SK-N-SH (cell line): ENCODE results near the gene HIPK3. TPM values are rescaled to one million over a fixed set of nuclear protein-coding genes. Genes with fewer than 3 reads are reported as not detected.

ENCODE experiments used
- CTCF ChIA-PET: fragments of 300-600, 350-600 bp; formaldehyde crosslinking; extraction: SDS; loops from one replicate; lab custom pipeline; 2021; lab: Yijun Ruan, JAX
- POLR2A ChIA-PET: fragments of 350-600 bp; sonication (Branson Sonifier 250); formaldehyde crosslinking; extraction: SDS; loops from one replicate; lab custom pipeline; 2020; ENCODE audit warnings: antibody characterized with exemption, inconsistent platforms; lab: Yijun Ruan, JAX
- DNase-seq: peaks from one replicate; pipeline ENCODE4 v3.0.0; 2012
- H2AFZ ChIP-seq: fragments of 200-600 bp; sonication (generic); 2 replicates; pipeline ENCODE4 v1.8.1; 2016; ENCODE audit warnings: antibody characterized with exemption, mild to moderate bottlenecking, low read depth
- H3F3A ChIP-seq: fragments of 200-600 bp; sonication (generic); replicated peaks from 2 replicates; pipeline ENCODE3; 2016; ENCODE audit warnings: antibody characterized with exemption, mild to moderate bottlenecking; ENCODE audit not compliant: insufficient read depth
- H3K27ac ChIP-seq, 2 experiments: fragments of 200-500 bp in 1 of 2; fragments of 200-600 bp in 1 of 2; sonication (Bioruptor generic) in 1 of 2; sonication (generic), shearing (Covaris generic) in 1 of 2; 2 replicates each; pipeline versions ENCODE4 v1.5.1 to v1.6.1; 2014 to 2016; ENCODE audit warnings: low read depth in 2 of 2, inconsistent platforms in 1 of 2, low read length in 1 of 2, mild to moderate bottlenecking in 1 of 2, mixed read lengths in 1 of 2
- H3K27me3 ChIP-seq: fragments of 200-600 bp; sonication (generic), shearing (Covaris generic); 2 replicates; pipeline ENCODE4 v1.6.1; 2016; ENCODE audit warnings: mixed run types; ENCODE audit not compliant: insufficient read depth
- H3K36me3 ChIP-seq, 2 experiments: fragments of 200-500 bp in 1 of 2; fragments of 200-600 bp in 1 of 2; sonication (Bioruptor generic) in 1 of 2; sonication (generic) in 1 of 2; replicated peaks in 1 of 2; 2 replicates each; pipeline versions ENCODE3 to v1.5.1; 2014 to 2016; ENCODE audit warnings: low read length in 1 of 2, mild to moderate bottlenecking in 1 of 2; ENCODE audit not compliant: insufficient read depth in 2 of 2, control insufficient read depth in 1 of 2
- H3K4me1 ChIP-seq, 2 experiments: fragments of 200-500 bp in 1 of 2; fragments of 200-600 bp in 1 of 2; sonication (Bioruptor generic) in 1 of 2; sonication (generic), shearing (Covaris generic) in 1 of 2; 2 replicates each; pipeline versions ENCODE4 v1.5.1 to v1.6.1; 2014 to 2016; ENCODE audit warnings: low read depth in 1 of 2, low read length in 1 of 2, mixed run types in 1 of 2; ENCODE audit not compliant: insufficient read depth in 2 of 2, control insufficient read depth in 1 of 2
- H3K4me2 ChIP-seq: fragments of 200-600 bp; sonication (generic), shearing (Covaris generic); 2 replicates; pipeline ENCODE4 v1.6.1; 2017; ENCODE audit warnings: mixed run types
- H3K4me3 ChIP-seq, 2 experiments: fragments of 200-500 bp in 1 of 2; fragments of 200-600 bp in 1 of 2; sonication (Bioruptor generic) in 1 of 2; sonication (generic), shearing (Covaris generic) in 1 of 2; 2 replicates each; pipeline versions ENCODE4 v1.5.1 to v1.8.1; 2014 to 2016; ENCODE audit warnings: low read depth in 2 of 2, inconsistent platforms in 1 of 2, low read length in 1 of 2, mild to moderate bottlenecking in 1 of 2, mixed read lengths in 1 of 2, moderate library complexity in 1 of 2
- H3K79me2 ChIP-seq: fragments of 200-600 bp; sonication (generic); 2 replicates; pipeline ENCODE4 v1.8.1; 2017; ENCODE audit warnings: mild to moderate bottlenecking; ENCODE audit not compliant: insufficient read depth
- H3K9ac ChIP-seq: fragments of 200-600 bp; sonication (generic); 2 replicates; pipeline ENCODE4 v1.6.1; 2017; ENCODE audit warnings: mixed run types
- H3K9me2 ChIP-seq: fragments of 200-600 bp; sonication (generic); 2 replicates; pipeline ENCODE4 v1.6.1; 2017; ENCODE audit warnings: mixed run types
- H3K9me3 ChIP-seq: fragments of 200-600 bp; sonication (generic); 2 replicates; pipeline ENCODE4 v1.6.1; 2017; ENCODE audit warnings: mixed run types, mild to moderate bottlenecking, moderate library complexity
- H4K20me1 ChIP-seq: fragments of 200-600 bp; sonication (generic); 2 replicates; pipeline ENCODE4 v1.6.1; 2017; ENCODE audit warnings: mild to moderate bottlenecking, mixed run types; ENCODE audit not compliant: insufficient read depth
- EP300 ChIP-seq, 2 experiments: IDR thresholded peaks; 2 replicates each; pipeline versions ENCODE4 v1.4.0 to v1.6.1; 2012; ENCODE audit warnings: borderline replicate concordance in 1 of 2, low read depth in 1 of 2, low read length in 1 of 2
- FOXM1 ChIP-seq: IDR thresholded peaks from 2 replicates; pipeline ENCODE4 v1.4.0; 2012; ENCODE audit warnings: low read depth, mild to moderate bottlenecking
- GATA2 ChIP-seq: sonication (generic); formaldehyde crosslinking; IDR thresholded peaks from 2 replicates; pipeline ENCODE4 v1.5.0; 2020; ENCODE audit warnings: mild to moderate bottlenecking, missing genetic modification reagents
- JUND ChIP-seq: IDR thresholded peaks from 2 replicates; pipeline ENCODE4 v1.4.0; 2012
- MEF2A ChIP-seq: IDR thresholded peaks from 2 replicates; pipeline ENCODE4 v1.4.0; 2012; ENCODE audit warnings: low read depth, borderline replicate concordance
- NFIC ChIP-seq: IDR thresholded peaks from 2 replicates; pipeline ENCODE4 v1.4.0; 2012; ENCODE audit warnings: borderline replicate concordance
- POLR2AphosphoS5 ChIP-seq: IDR thresholded peaks from 2 replicates; pipeline ENCODE4 v1.6.1; 2012; ENCODE audit warnings: low read depth, low read length
- RXRA ChIP-seq: IDR thresholded peaks from 2 replicates; pipeline ENCODE4 v1.4.0; 2012; ENCODE audit warnings: low read depth, mild to moderate bottlenecking, borderline replicate concordance
- TCF12 ChIP-seq: IDR thresholded peaks from 2 replicates; pipeline ENCODE4 v1.4.0; 2012
- TEAD4 ChIP-seq: IDR thresholded peaks from 2 replicates; pipeline ENCODE4 v1.4.0; 2012; ENCODE audit warnings: mild to moderate bottlenecking, borderline replicate concordance; ENCODE audit not compliant: insufficient read depth
- YY1 ChIP-seq: IDR thresholded peaks from 2 replicates; pipeline ENCODE4 v1.4.0; 2012; ENCODE audit warnings: low read depth, mild to moderate bottlenecking
- WGBS: methylation state at CpG from one replicate; pipeline ENCODE4 v1.1.6; 2017; ENCODE audit warnings: low lambda C conversion rate; 5-methylcytosine and 5-hydroxymethylcytosine counted together
- polyA plus RNA-seq, 3 experiments: library from polyadenylated mRNA; depleted of rRNA; stranded (reverse); fragments of >200 nt; gene quantifications; 2 replicates each; pipeline ENCODE4 v1.2.3, GENCODE V29; 2012
- TF ChIP-seq, protein P1 (sequence below): IDR thresholded peaks from 2 replicates; pipeline ENCODE4; 2012
- TF ChIP-seq, protein P2 (sequence below): IDR thresholded peaks from 2 replicates; pipeline ENCODE4 v1.4.0; 2012; ENCODE audit warnings: low read depth, borderline replicate concordance
- TF ChIP-seq, protein P3 (sequence below): IDR thresholded peaks from 2 replicates; pipeline ENCODE4 v1.4.0; 2012; ENCODE audit warnings: low read depth
- TF ChIP-seq, protein P4 (sequence below): IDR thresholded peaks from 2 replicates; pipeline ENCODE4 v1.6.1; 2012; ENCODE audit warnings: mild to moderate bottlenecking, low read depth, low read length, moderate library complexity

Gene HIPK3
- polyA plus RNA-seq, 1 of the 3 experiments (the other 2 are of a cell fraction), result 5.2 TPM

DNA sequence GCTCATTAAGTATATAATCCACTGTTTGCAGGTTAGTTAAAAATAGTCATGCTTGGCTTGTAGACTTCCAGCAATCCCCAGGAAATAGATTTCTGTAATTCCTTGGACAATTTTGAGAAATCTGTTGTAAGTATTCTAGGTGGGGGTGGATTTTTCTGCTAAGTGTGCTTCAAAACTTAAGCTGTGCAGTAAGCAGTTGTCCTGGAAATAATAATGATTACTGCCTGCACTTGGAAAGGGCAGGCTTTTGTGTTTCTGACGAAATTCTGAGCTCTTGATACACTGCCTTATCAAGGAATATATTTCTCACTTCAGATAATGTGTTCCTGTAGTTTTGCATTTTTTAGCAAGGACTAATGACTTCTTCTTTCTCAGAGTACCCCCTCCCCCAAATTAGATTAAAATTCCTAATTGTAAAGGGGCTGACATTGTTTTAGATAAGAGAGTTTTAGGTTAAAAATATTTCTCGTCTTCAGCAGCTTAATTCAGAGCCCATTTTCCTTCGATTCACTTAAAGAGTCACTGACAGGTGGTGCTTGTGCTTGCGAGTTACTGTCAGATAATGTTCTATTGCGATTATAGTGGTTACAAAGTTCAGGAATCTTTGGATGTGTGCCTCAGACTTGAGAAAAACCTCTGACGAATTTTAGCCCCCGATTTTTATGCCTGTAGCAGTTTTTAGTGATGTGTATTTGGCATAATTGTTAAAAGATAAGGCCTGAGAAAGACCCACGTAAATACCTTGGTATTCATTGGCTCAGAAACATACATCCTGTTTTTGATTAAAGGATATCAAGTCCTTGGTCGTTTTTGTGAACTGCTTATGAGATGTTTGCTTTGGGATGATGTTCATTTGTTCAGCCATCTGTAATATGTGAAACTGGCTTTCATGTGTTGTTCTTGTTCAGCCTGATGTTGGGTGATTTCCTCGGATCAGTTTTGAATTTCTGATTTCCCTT is 120.5 kb downstream of the HIPK3 start:
- H4K20me1 ChIP-seq, result peaks cover 44% of the 10 kb centered on the region
- H3K9me3 ChIP-seq, result no peaks in the 10 kb centered on the region
- H3K79me2 ChIP-seq, result peaks cover 93% of the 10 kb centered on the region
- TF ChIP-seq EP300 (IDR thresholded peaks at IDR 0.05; ENCODE audit: borderline replicate concordance in 1 of 2, low read depth in 1 of 2, low read length in 1 of 2), result peak in 1 of 2 experiments; percentile 35; a peak in 1 of 4 replicates
- no peak for TF ChIP-seq FOXM1
- TF ChIP-seq, protein P1, sequence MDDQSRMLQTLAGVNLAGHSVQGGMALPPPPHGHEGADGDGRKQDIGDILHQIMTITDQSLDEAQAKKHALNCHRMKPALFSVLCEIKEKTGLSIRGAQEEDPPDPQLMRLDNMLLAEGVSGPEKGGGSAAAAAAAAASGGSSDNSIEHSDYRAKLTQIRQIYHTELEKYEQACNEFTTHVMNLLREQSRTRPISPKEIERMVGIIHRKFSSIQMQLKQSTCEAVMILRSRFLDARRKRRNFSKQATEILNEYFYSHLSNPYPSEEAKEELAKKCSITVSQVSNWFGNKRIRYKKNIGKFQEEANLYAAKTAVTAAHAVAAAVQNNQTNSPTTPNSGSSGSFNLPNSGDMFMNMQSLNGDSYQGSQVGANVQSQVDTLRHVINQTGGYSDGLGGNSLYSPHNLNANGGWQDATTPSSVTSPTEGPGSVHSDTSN, result peak; percentile 28; the same call in 1 of the 2 replicates
- TF ChIP-seq, protein P2, sequence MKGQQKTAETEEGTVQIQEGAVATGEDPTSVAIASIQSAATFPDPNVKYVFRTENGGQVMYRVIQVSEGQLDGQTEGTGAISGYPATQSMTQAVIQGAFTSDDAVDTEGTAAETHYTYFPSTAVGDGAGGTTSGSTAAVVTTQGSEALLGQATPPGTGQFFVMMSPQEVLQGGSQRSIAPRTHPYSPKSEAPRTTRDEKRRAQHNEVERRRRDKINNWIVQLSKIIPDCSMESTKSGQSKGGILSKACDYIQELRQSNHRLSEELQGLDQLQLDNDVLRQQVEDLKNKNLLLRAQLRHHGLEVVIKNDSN, result no peak
- TF ChIP-seq POLR2AphosphoS5, result peak; percentile 34; the same call in 1 of the 2 replicates
- no peak for TF ChIP-seq YY1
- 0 out of 2 replicates have a peak, but pooled peaks have one; percentile 24 for TF ChIP-seq TEAD4
- no peak for TF ChIP-seq GATA2 (CRISPR knock-in tag)
- TF ChIP-seq TCF12, result peak; percentile 80
- TF ChIP-seq, protein P3, sequence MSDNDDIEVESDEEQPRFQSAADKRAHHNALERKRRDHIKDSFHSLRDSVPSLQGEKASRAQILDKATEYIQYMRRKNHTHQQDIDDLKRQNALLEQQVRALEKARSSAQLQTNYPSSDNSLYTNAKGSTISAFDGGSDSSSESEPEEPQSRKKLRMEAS, result 0 out of 2 replicates have a peak, but pooled peaks have one; percentile 16
- peak; percentile 35; the same call in 1 of the 2 replicates for TF ChIP-seq JUND
- TF ChIP-seq RXRA, result no peak
- TF ChIP-seq NFIC, result peak; percentile 66
- peaks cover 36% of the 10 kb centered on the region for H3F3A ChIP-seq
- DNase-seq, result no peak
- H3K4me3 ChIP-seq, result peak overlapping the region; percentile 76 to 82; a peak in 3 of 4 replicates
- H3K9me2 ChIP-seq, result no peaks in the 10 kb centered on the region
- CTCF ChIA-PET, result no interaction called here
- H2AFZ ChIP-seq, result no peak overlapping the region
- peaks cover 7 to 41% of the 10 kb centered on the region in 2 experiments; a peak in 3 of 4 replicates for H3K4me1 ChIP-seq
- peak overlapping the region; percentile 71 for H3K9ac ChIP-seq
- no peaks in the 10 kb centered on the region for H3K27me3 ChIP-seq
- H3K36me3 ChIP-seq, result no peaks in the 10 kb centered on the region
- POLR2A ChIA-PET, result no interaction called here
- peak overlapping the region; percentile 70 for H3K4me2 ChIP-seq
- WGBS, result 23% methylated on average over 10 of the region's 10 CpGs
- peak overlapping the region; percentile 45 to 76; a peak in 3 of 4 replicates for H3K27ac ChIP-seq

DNA sequence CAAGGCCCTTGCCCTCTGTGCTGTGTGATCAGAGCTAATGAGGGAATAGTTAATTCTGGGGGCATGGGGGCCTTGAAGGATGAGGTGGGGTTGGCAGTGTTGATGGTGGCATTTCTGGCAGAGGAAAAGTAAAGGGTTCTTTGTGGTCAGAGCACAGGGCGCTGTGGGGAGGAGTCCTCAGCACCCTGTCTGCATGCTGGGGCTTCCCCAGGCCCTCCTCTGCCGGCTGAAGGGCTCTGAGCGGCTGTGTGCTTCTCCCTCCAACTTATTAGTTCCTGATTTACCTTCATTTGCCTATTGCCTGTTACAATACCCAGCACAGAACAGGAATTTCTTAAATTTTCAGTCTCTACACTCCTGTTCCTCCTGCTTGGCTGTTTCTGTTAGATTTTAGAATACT is 122.8 kb downstream of the HIPK3 start:
- WGBS, result 83% methylated on average over 2 of the region's 3 CpGs
- TF ChIP-seq MEF2A, result no peak
- TF ChIP-seq, protein P1, result no peak
- TF ChIP-seq, protein P4, sequence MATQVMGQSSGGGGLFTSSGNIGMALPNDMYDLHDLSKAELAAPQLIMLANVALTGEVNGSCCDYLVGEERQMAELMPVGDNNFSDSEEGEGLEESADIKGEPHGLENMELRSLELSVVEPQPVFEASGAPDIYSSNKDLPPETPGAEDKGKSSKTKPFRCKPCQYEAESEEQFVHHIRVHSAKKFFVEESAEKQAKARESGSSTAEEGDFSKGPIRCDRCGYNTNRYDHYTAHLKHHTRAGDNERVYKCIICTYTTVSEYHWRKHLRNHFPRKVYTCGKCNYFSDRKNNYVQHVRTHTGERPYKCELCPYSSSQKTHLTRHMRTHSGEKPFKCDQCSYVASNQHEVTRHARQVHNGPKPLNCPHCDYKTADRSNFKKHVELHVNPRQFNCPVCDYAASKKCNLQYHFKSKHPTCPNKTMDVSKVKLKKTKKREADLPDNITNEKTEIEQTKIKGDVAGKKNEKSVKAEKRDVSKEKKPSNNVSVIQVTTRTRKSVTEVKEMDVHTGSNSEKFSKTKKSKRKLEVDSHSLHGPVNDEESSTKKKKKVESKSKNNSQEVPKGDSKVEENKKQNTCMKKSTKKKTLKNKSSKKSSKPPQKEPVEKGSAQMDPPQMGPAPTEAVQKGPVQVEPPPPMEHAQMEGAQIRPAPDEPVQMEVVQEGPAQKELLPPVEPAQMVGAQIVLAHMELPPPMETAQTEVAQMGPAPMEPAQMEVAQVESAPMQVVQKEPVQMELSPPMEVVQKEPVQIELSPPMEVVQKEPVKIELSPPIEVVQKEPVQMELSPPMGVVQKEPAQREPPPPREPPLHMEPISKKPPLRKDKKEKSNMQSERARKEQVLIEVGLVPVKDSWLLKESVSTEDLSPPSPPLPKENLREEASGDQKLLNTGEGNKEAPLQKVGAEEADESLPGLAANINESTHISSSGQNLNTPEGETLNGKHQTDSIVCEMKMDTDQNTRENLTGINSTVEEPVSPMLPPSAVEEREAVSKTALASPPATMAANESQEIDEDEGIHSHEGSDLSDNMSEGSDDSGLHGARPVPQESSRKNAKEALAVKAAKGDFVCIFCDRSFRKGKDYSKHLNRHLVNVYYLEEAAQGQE, result no peak

More for the DNA sequence above, 122.8 kb downstream of the HIPK3 start:
- Histone ChIP-seq H3K4me3 (no peak overlapping the region), H3K27me3 (no peaks in the 10 kb centered on the region), H3K27ac (no peak overlapping the region), H4K20me1 (peaks cover 61% of the 10 kb centered on the region), H3F3A (peaks cover 38% of the 10 kb centered on the region), H3K9me2 (no peaks in the 10 kb centered on the region), H2AFZ (no peak overlapping the region), H3K36me3 (no peaks in the 10 kb centered on the region), H3K79me2 (peaks cover 98% of the 10 kb centered on the region), H3K9me3 (no peaks in the 10 kb centered on the region; the same call in 1 of the 2 replicates), H3K4me1 (peaks cover 11 to 31% of the 10 kb centered on the region in 2 experiments), H3K4me2 (peak overlapping the region; percentile 70; the same call in 1 of the 2 replicates), H3K9ac (no peak overlapping the region)
- DNase-seq, result no peak
- CTCF ChIA-PET, result interaction anchor here (1.1 kb wide), 1 partner anchor 18 kb away, joined by 3 read pairs; no protein-coding TSS in a partner anchor
- POLR2A ChIA-PET, result no interaction called here
